Ecto neural progenitor cell (in vitro differentiated cells): ENCODE measurements around the gene KDM2B.

Experiments
- DNase-seq: peaks from one replicate; pipeline ENCODE4 v3.0.0-alpha.2; 2018; ENCODE audit warnings: low spot score

Gene KDM2B

DNA sequence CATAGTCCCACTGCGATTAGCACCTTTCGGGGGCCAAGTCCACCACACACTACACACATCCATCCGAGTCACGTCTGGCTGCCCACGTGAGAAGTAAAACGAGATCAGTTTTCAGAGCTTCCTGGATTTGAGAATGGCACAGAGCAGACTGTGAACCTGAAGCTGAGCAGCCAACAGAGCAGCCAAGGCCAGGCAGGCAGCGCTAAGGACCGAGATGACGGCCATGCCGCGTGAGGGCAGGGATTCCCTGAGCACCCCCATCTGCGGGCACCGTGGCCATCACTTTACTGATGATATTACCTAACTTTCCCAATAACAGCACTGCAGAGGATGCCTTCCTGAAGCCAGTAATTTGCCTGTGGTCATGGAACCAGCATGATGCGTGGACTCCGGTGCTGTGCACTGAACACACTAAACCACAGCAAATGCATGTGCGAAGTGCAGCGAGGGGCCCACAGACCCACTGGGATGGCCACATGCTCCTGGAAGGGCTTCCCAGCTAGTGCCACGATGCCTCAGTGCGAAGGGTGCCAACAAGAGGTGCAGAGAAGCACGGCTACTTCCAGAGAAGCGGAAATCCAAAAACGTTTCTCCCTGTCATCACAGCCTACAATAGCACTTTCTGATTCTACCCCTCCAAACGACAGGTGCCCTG lies 124.9 kb downstream of the KDM2B start:
- DNase-seq: no peak

DNA sequence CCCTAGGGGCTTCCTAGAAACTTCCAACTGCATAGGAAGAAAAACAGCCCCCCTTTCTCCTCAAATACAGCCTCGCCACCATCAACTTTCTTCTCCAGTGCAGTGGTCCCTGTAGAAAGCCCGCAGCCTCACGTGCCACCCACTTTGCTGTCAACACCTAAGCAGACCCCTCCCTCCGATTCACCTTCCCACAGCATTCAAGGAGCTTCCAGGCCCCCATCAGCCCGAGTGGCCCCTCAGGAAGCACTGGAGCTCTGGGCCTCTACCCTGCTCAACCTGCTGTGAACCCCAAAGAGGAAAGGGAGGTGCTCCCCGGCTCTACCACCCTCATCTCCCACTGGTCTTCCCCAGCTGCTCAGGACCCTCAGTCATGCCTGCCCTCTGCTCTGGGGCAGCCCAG lies 125.9 kb downstream of the KDM2B start:
- no peak for DNase-seq

DNA sequence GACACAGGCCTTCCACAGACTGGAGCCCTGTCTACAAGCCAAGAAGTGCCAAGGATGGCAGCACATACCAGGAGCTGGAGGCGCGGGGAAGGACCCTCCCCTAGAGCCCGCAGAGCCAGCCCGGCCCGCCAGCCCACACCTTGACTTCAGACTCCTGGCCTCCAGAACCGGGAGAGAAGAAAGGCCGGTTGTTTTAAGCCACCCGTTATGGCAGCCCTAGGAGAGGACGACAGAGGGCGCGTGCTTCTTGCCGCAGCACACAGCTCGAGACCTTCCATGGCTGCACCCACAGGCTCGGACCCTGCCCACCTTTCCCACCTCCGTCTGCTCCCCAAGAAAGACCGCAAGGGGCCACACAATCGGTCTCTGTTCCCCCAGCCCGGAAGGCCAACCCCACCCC lies 127.2 kb downstream of the KDM2B start:
- no peak for DNase-seq

DNA sequence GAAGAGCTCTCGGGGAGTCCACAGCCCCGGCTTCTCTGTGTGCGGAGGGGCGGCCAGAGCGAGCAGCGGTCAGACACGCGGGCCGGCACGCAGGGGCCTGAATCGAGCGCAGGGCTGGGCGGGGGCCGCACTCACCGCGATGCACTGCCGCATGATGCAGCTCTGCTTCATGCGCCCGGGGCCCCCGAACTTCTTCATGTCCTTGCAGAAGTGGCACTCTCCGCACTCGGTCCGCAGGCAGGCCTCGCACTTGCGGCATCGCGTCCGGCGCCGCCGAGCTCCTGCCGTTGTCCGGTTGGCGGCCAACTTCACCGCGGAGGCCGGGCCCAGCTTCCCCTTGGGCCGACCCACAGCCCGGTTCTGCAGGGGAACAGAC lies 127.8 kb downstream of the KDM2B start:
- no peak for DNase-seq

DNA sequence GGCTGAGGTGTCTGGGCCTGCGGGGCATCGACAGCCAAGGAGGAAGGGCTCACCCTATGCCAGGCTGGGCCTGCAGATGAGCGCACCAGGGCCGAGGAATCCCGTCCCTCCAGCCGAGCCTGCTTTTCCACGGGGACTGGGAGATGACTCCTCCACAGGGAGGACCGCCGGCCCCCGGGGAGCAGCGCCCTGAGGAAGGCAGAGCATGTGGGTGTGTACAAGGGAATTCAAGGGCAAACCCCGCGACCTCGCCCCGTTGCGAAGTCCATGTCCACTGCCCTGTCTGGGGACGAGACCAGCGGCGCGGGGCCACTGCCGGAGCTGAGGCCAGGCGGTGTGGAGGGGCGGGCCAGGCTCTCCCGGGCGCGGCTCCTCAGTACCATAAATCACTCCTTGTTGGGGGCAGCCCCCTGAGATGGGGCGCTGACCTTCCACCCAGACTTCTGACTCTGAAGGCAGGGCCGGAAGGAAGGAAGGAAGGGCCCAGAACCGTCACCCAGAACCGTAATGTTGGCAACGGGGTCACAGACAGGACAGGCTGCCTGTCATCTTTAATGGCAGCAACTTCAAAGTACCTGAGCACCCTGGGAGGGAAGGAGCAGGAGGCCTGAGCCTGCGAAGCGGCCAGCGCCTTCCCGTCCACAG lies 128.4 kb downstream of the KDM2B start:
- no peak for DNase-seq

DNA sequence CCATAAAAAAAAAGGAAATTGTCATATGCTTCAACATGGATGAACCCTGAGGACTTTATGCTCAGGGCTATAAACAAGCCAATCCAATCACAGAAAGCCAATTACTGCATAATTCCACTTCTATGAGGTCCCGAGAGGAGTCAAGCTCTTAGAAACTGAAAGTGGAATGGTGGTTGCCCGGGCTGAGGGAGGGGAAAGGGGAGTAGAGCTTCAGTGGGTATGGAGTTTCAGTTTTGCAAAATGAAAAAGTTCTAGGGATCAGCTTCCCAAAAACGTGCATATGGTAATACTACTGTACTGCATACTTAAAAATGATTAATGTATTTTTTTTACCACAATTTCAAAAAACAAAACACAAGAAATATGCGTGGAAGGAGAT lies 128.9 kb downstream of the KDM2B start:
- DNase-seq: no peak

DNA sequence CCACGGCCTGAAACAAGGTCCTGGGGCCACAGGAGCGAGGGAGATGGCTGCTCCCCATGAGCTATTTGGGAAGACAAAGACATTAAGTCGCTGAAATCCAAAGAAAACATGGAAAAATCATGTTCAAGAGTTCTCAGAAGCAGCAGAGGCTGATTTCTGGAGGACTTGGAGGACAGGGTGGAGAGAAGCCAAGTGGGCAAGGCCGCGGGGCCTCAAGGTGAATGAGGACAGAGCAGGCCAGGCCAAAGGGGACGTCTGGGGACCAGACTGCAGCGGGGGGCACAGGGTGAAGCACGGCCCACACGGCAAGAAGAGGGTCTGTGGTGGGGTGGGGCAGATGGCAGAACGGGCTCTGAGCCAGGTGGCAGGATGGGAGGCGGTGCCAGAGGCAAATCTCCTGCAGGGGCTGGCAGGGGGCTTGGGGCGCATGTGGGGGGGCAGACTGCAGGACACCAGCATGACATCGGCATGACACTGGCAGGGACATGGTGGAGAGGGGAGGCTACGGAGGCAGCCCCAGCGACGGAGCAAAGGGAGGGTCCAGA lies 132.0 kb downstream of the KDM2B start:
- no peak for DNase-seq

DNA sequence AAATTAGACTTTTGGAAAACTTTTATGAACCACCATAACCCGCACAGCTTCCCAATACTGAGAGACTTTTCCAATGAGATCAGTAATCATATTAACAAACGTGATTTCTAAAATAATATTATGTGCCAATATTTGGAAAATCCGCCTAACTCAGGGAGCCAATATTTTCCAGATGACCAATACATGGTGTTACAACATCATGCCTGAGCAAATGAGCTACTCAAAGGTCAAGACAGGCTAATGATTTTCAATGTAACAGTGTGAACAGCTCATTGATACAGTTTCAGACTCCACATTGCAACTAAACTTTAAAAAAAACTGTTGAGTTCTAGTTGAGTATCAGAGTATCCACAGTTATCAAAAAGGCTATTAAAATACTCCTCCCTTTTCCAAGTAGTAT lies 134.1 kb downstream of the KDM2B start:
- DNase-seq: no peak

DNA sequence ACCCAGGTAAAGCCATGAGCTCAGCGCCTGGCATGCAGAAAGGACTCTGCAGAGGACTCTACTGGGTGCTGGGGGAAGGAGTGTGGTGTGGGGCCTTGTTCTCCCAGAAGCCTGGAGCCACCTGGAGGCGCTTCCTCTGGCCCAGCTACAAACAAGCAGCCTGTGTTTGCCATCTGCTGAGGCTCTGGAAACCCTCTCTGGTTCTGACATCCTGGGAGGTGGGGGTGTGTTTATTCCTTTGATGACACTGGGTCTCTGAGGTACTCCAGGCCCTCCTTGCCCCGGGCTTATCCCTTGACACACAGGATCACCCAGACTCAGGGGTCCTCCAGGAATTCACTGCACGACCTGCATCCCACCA lies 136.0 kb downstream of the KDM2B start:
- no peak for DNase-seq

DNA sequence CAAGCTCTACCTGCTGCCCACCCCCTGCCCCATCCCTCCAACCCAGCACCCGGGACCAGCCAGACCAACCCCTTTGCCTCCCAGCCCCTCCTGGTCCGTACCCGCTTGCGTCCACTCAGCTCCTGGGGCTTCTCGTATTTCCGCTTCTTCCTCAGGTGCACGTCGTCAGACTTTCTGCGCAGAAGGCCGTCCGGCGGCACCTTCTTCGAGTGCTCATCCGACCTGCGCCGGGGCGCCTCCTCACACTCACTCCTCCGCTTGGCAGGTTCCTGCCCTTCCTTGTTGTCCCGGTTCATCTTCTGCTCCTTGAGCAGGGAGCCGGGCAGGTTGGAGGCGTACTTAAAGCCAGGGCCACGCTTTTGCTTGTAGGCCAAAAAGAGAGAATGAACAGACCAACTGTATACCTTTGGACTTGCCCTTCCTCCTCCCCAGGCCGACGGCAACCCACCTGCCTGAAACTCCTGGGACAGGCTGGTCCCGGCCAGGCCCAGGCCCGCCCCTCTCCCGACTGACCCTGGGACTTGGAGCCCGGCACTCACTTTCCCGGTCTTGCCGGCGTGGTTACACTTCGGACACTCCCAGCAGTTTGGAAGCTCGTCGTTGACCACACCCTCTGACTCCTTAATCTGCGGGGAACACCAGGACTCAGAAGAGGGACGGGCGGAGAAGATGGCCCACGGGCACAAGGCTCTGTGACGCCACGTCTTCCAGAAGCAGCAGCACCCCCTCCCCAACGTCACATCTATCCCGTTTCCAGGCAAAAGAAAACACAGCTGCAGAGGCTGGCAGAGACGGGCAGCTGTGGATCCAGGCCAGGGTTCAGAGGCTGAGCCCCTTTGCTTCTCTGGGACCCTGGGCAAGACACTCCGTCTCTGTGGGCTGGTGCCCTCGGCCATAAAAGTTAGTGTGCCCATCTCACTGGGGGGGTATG lies 136.6 kb downstream of the KDM2B start:
- DNase-seq: no peak

DNA sequence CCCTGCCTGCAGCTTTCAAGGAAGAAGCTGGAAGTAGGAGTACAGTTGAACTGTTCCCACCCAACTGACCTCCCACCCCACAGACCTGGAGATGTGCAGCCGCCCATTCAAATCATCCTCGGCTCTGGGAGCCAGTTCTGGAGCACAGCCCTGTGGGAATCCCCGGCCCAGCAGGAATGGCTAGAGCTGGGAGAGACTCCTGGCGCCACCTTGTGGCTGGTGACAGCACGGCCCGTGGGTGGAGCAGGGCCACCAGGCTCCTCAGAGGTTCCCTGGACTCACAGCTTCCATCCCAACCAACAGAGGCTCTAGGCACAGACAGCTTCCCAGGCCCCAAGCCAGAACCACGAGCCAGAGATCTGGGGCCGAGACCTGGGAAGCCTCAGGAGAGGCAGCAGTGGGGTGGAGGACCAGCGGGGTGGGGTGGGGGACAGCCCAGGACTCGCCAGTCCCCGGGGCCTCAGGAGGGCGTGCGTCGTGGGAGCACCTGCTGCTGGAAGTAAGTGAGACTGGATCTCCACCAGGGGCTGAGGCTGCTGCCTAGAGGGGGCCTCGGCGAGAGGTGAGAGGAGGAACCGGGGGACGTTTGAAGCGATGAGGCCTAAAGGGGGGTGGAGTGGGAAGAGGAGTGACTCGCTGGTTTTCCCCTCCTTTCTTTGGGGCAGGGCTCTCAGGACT lies 137.5 kb downstream of the KDM2B start:
- peak; percentile 95 for DNase-seq

DNA sequence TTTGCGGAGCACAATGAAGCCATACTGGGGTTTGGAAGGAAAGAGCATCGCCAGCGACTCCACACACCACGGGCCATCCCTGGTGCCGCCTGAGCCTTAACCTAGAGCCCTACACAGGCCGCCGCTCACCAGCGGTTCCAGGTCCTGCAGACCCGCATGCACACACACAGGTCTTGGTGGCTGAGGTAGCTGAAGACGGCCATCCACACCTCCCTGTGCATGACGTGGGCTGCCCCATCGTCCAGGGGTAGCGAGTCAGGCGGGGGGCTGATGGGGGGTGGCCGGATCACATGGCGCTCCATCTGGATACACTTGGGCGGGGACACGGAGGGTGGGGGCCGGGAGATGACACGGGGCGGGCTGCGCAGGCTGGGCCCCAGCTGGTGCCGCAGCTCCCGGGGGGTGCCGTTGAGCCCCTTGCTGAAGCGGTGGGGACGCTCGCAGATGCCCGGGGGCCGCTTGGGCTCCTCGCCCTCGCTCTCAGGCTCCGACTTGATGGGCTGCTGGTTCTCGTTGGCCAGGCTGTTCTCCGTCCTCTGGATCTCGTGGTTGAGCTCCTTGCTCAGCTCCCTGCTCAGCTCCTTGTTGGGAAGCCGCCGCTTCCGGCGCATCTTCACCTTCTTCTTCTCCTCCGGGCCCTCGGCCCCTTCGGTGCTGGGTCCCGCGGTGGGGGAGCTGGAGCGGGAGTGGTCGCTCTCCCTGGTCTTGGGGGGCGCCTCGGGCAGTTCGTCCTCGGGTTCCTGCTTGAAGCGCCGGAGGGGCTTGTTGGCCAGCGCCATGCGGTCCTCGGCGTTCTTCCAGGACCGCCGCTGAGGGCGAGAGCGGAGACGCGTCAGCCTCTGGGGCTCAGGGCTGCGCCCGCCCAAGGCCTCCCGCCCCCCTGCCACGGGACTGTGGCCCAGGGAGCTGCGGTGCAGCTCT lies 138.5 kb downstream of the KDM2B start:
- DNase-seq: no peak

DNA sequence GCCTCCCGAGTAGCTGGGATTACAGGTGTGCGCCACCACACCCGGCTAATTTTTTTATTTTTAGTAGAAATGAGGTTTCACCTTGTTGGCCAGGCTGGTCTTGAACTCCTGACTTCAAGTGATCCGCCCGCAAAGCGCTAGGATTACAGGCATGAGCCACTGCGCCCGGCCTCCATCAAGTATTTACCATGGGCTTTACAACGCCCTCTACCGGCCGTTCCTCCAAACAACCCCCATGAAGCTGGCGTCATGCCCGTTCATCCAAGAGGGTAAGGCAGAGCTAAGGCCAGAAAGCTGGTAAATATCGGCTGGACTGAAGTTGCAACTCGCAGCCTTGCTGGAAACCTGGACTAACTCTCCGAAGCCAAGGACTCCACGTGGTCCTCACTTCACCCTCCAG lies 139.3 kb downstream of the KDM2B start:
- DNase-seq: no peak

DNA sequence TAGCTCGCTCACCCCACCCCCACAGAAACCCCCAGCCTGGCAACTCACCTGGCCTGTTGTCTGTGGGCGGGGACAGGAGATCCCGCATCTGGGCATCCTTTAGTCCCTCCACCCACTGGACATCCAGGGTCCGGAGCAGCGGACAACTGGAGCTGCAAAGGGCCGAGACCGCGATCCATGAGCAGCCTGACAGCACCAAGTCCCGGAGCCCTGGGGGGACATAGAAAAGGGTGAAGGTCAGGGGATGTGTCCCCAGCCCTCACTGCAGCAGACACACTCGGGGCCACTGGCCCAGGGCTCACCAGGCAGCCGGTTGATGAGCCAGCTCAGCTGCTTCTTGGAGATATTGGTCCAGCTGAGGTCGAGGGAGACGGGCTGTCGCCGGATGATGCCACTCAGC lies 140.1 kb downstream of the KDM2B start:
- DNase-seq: no peak

DNA sequence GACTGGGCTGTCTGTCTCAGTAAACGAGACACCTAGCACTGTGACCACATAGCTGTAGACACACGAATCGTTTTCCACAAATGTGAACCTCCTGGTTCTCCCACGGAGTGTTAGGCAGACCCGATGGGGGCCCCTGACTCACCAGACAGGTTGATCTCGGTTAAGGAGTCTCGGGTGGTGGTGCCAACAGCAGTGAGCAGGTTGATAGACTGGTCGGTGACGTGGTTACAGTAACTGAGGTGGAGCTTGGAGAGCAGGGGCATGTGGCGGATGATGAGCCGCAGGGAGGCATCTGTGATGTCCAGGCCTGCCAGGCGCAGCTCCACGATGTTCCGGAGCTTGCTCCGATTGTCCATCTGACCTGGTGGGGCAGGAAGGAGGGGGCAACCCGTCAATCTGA lies 141.1 kb downstream of the KDM2B start:
- no peak for DNase-seq

DNA sequence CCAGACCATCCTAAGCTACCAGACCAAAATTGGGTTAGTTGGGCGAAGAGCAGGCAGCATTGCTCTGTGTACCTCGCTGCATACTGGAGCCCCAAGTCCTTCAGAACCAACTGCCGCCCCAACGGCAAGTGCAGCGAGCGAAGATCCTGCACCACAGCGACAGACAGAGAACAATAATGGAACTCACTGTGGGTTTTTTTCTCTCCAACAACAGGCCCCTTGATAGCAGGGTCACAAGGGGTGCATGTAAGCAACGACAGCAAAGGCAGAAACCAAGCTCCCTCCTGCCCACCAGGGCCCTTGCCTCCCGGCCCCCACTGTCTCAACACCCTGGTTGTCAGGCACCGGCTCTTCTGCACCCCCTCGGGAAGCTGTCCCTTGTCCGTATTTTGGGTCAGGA lies 141.9 kb downstream of the KDM2B start:
- no peak for DNase-seq

DNA sequence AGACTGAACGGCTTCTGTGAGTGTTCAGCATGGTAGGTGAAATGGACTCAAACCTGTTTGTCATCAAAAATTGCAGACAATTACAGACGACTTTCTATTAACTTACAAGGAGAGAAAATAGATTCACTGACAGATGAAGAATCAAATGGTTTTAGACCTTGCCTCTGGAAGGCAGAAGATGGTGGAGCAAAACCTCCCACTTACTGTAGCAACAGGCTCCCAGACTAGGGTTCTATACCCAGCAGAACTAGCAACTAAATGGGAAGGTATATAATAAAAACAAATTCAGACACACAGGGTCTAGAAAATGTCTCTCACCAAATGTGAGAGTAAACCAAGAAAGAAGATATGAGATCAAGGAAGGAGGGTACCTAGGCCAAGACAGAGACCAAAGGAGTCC lies 144.1 kb downstream of the KDM2B start:
- DNase-seq: no peak

DNA sequence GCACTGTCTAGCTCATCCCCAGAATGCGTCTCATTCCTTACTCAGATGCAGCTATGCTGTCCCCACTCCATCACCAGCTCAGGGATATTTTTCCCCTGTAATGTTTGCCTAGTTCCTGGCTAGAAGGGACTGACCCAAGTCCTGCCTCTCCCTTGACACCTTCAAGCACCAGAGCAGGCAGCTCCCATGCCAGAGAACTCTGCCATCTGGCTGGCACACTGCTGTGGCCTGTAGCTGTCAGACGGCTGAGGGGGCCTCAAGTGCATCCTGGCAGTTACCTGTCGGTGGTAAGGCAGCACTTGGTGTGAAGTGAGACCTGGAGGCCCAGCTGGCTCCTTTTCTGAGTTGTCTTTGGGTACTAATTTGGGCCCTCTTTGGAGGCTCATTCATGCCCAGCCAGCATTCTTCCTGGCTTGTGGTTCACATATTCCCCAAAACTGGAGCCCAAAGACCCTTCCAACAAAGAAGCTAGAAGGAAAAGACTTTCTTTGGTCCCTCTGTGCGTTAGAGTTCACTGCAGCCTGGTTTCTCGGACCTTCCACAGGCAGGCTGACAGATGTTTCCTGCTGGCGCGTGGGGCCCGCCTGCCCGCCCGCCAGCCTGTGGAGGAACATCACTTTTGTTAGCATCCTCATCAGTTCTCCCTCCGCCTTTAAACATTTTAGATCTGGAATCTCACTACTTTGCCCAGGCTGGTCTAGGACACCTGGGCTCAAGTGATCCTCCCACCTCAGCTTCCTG lies 147.9 kb downstream of the KDM2B start:
- DNase-seq: no peak

DNA sequence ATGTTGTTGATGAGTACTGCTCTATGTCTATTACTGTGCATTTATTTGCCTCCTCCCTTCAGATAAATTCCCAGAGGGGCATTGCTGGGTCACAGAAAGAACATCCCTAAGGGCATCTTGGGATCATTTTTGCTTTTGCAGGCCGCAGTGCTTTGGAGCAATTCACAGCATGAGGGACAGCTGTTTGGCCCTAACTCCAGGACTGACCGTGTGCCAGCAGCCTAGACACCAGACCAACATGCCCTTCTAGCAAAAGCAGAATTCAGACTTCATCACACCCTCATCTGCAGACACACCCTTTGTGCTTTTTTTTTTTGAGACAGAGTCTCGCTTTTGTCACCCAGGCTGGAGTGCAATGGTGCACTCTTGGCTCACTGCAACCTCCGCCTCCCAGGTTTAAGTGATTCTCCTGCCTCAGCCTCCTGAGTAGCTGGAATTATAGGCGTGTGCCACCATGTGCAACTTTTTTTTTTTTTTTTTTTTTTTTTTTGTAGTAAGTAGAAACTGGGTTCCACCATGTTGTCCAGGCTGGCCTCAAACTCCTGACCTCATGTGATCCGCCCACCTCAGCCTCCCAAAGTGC lies 149.9 kb downstream of the KDM2B start:
- DNase-seq: no peak

DNA sequence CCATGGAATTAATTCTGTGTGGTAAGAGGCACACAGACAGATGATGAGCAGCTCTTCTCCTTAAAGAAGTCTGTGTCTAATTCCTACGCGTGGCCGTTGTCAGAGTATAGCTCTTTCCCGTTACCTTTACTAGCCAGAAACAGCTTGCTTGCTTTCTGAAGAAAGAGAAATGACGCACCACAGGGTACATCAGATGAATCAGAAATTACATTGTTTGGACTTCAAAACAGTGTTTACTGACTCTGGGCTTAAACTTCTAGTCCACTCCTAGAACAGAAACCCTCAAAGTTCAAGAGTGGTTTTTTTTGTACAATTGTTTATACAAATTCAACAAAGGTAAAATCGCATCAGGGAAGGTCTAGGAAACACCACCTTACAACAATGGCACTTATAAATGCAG lies 151.9 kb downstream of the KDM2B start:
- no peak for DNase-seq
